DOHH2 (cell line): ENCODE results near the gene MRPL44.

ENCODE experiments used
- H3F3A ChIP-seq: fragments of 200-600 bp; sonication (generic), shearing (Covaris generic); 2 replicates; pipeline ENCODE4 v1.6.0; 2016; ENCODE audit warnings: antibody characterized with exemption, mild to moderate bottlenecking; ENCODE audit not compliant: control insufficient read depth, insufficient read depth
- H3K27ac ChIP-seq: fragments of 200-600 bp; sonication (generic); 2 replicates; pipeline ENCODE4 v1.5.1; 2014; ENCODE audit warnings: low read depth, mild to moderate bottlenecking, low read length, moderate library complexity
- H3K27me3 ChIP-seq: fragments of 200-600 bp; sonication (generic); 2 replicates; pipeline ENCODE4 v1.6.1; 2014; ENCODE audit warnings: mild to moderate bottlenecking, low read length, mixed read lengths; ENCODE audit not compliant: control insufficient read depth
- H3K36me3 ChIP-seq: fragments of 200-600 bp; sonication (generic); 2 replicates; pipeline ENCODE4 v1.6.1; 2014; ENCODE audit warnings: mild to moderate bottlenecking, low read length, moderate library complexity, mixed read lengths; ENCODE audit not compliant: control insufficient read depth
- H3K4me1 ChIP-seq: fragments of 200-600 bp; sonication (generic); 2 replicates; pipeline ENCODE4 v1.6.1; 2014; ENCODE audit warnings: mild to moderate bottlenecking, low read length, mixed read lengths; ENCODE audit not compliant: control insufficient read depth
- H3K4me2 ChIP-seq: fragments of 200-600 bp; sonication (generic); 2 replicates; pipeline ENCODE4 v1.6.0; 2014; ENCODE audit warnings: mild to moderate bottlenecking, low read length, moderate library complexity
- H3K4me3 ChIP-seq: fragments of 200-600 bp; sonication (generic); 2 replicates; pipeline ENCODE4 v1.5.1; 2014; ENCODE audit warnings: mild to moderate bottlenecking, low read length, mixed read lengths
- H3K79me2 ChIP-seq: fragments of 200-600 bp; sonication (generic); 2 replicates; pipeline ENCODE4 v1.6.1; 2014; ENCODE audit warnings: mild to moderate bottlenecking, low read length, mixed read lengths; ENCODE audit not compliant: control insufficient read depth
- H3K9me2 ChIP-seq: fragments of 200-600 bp; sonication (generic); replicated peaks from 2 replicates; pipeline ENCODE4 v1.6.1; 2014; ENCODE audit warnings: mild to moderate bottlenecking, low read length, mixed read lengths; ENCODE audit not compliant: control insufficient read depth
- H3K9me3 ChIP-seq: fragments of 200-600 bp; sonication (generic); 2 replicates; pipeline ENCODE4 v1.6.1; 2014; ENCODE audit warnings: antibody characterized with exemption, low read length, mixed read lengths; ENCODE audit not compliant: control insufficient read depth, insufficient read depth
- H4K20me1 ChIP-seq: fragments of 200-600 bp; sonication (generic); 2 replicates; pipeline ENCODE4 v1.6.0; 2014; ENCODE audit warnings: low read depth, mild to moderate bottlenecking, antibody characterized with exemption, low read length, moderate library complexity; ENCODE audit not compliant: control insufficient read depth, insufficient read depth
- EZH2phosphoT487 ChIP-seq: fragments of 200-600 bp; sonication (generic); IDR thresholded peaks from 2 replicates; pipeline ENCODE4 v1.6.1; 2017; ENCODE audit warnings: borderline replicate concordance, mild to moderate bottlenecking, antibody characterized with exemption, low read length, moderate library complexity, mixed read lengths
- TF ChIP-seq, protein P1 (sequence below): fragments of 200-600 bp; sonication (generic); IDR thresholded peaks from one replicate; pipeline ENCODE4 v1.5.1; 2014; ENCODE audit warnings: antibody characterized with exemption, mild to moderate bottlenecking, low read depth, low read length; ENCODE audit not compliant: poor library complexity, severe bottlenecking

The MRPL44 gene

DNA sequence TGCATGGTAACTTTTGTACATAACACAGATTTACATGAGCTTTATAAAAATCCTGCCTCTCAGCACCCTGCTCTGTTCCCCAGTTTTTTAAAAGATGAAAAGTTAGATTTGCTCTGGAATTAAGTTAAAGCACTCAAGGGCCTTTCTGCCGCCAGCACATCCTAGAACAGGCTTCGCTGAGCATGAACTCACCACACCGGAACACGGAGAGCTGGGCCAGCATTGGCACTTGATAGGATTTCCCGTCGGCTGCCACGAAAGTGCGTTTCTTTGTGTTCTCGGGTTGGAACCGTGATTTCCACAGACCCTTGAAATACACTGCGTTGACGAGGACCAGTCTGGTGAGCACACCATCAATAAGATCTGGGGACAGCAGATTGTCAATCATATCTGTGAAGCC, 34.3 kb downstream of the MRPL44 start:
- Histone ChIP-seq H3K4me1 (no peaks in the 10 kb centered on the region), H3K27ac (no peak overlapping the region), H3F3A (no peaks in the 10 kb centered on the region), H3K79me2 (no peaks in the 10 kb centered on the region), H3K27me3 (peaks cover 4% of the 10 kb centered on the region), H4K20me1 (no peaks in the 10 kb centered on the region), H3K9me3 (no peaks in the 10 kb centered on the region), H3K4me2 (no peak overlapping the region), H3K4me3 (no peak overlapping the region), H3K36me3 (no peaks in the 10 kb centered on the region), H3K9me2 (no peaks in the 10 kb centered on the region)
- TF ChIP-seq, protein P1, sequence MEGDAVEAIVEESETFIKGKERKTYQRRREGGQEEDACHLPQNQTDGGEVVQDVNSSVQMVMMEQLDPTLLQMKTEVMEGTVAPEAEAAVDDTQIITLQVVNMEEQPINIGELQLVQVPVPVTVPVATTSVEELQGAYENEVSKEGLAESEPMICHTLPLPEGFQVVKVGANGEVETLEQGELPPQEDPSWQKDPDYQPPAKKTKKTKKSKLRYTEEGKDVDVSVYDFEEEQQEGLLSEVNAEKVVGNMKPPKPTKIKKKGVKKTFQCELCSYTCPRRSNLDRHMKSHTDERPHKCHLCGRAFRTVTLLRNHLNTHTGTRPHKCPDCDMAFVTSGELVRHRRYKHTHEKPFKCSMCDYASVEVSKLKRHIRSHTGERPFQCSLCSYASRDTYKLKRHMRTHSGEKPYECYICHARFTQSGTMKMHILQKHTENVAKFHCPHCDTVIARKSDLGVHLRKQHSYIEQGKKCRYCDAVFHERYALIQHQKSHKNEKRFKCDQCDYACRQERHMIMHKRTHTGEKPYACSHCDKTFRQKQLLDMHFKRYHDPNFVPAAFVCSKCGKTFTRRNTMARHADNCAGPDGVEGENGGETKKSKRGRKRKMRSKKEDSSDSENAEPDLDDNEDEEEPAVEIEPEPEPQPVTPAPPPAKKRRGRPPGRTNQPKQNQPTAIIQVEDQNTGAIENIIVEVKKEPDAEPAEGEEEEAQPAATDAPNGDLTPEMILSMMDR, result no peak

DNA sequence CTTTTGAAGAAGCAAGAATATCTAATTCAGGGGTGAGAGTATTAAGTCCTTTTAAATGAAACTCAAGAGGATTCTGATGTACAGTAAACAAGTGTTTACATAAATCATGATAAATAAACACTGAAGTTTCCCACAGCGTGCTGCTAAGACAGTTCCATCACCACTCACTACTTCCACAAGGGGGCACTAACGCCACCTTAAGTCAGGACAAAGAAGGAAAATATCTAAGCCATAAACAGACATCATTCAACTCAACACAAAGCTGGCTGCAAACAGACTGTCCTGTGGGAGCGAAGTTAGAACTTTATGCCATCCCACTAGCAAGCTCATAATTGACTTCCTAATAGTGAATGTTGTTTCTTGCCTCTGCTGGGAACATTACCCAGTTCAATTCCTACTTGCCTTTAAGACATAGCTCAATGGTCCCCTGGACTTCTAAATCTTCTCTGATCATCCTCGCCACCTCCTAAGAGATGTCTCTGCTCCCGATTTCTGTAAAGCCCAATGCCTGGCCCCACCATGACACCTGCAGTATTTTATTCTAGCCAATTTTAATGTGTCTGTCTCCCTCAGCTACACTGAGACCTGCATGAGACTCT, 36.5 kb downstream of the MRPL44 start:
- H3F3A ChIP-seq, result no peaks in the 10 kb centered on the region
- H3K4me3 ChIP-seq, result no peak overlapping the region

DNA sequence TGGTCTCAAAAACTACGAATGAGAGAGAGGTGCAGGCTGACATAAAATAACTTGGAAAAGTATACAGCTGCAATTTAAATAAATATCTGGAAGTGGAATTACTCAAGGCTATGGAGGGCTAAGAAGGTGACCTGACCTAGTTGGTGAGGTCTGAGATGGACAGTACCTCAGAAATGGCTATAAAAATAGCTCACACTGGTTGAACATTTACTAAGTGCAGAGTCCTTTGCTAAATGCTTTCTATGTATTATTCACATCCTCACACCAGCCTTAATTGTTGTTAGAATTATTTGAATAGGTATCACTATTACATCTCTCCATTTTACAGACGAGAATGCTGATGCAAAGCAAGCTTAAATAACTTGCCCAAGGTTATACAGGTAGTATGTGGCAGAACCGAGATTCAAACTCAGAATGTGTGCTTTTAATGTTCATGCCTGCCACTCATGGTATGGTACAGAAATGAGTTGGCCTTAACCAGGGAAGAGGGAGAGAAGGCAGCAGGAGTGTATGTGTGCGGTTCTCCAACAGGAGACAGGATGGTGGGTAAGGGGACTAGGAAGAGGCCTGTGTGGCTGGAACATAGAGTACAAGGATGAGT, 37.4 kb downstream of the MRPL44 start:
- no peaks in the 10 kb centered on the region; the same call in 1 of the 2 replicates for H3K27me3 ChIP-seq

More for the DNA sequence above, 36.5 kb downstream of the MRPL44 start:
- Histone ChIP-seq H3K9me3 (no peaks in the 10 kb centered on the region), H3K27ac (no peak overlapping the region), H3K27me3 (no peaks in the 10 kb centered on the region; the same call in 1 of the 2 replicates), H3K4me1 (no peaks in the 10 kb centered on the region), H4K20me1 (no peaks in the 10 kb centered on the region), H3K4me2 (no peak overlapping the region), H3K36me3 (no peaks in the 10 kb centered on the region), H3K9me2 (no peaks in the 10 kb centered on the region), H3K79me2 (no peaks in the 10 kb centered on the region)
- TF ChIP-seq, protein P1, result peak; percentile 73
- TF ChIP-seq EZH2phosphoT487, result no peak

More for the DNA sequence above, 37.4 kb downstream of the MRPL44 start:
- no peaks in the 10 kb centered on the region for H3K4me1 ChIP-seq
- H3K4me3 ChIP-seq, result no peak overlapping the region
- H3K36me3 ChIP-seq, result no peaks in the 10 kb centered on the region
- no peak overlapping the region for H3K4me2 ChIP-seq
- no peaks in the 10 kb centered on the region for H3F3A ChIP-seq
- H4K20me1 ChIP-seq, result no peaks in the 10 kb centered on the region
- no peaks in the 10 kb centered on the region for H3K79me2 ChIP-seq
- TF ChIP-seq, protein P1, result no peak
- no peak for TF ChIP-seq EZH2phosphoT487
- H3K9me2 ChIP-seq, result no peaks in the 10 kb centered on the region
- H3K27ac ChIP-seq, result no peak overlapping the region
- no peaks in the 10 kb centered on the region for H3K9me3 ChIP-seq
